Esophagus muscularis mucosa (tissue), 4 donors: ENCODE results near the gene LTBP4. TPM values are rescaled to one million over a fixed set of nuclear protein-coding genes. Genes with fewer than 3 reads are reported as not detected.

ENCODE experiments used
- DNase-seq: peaks from one replicate; pipeline ENCODE4 v3.0.0-alpha.2; 2017; ENCODE audit errors: extremely low spot score
- H3K27ac ChIP-seq, 4 donors: fragments of 200-600 bp; sonication (generic); replicated peaks in 1 of 4; 1 replicate in 3 of 4; 2 replicates in 1 of 4; pipeline ENCODE4 v1.5.1; 2016 to 2019; ENCODE audit warnings: mild to moderate bottlenecking in 1 of 4
- H3K27me3 ChIP-seq, 4 donors: fragments of 200-600 bp; sonication (generic); one replicate each; pipeline versions ENCODE4 v1.5.1 to v1.6.0; 2016 to 2019
- H3K36me3 ChIP-seq, 4 donors: fragments of 200-600 bp; sonication (generic); one replicate each; pipeline ENCODE4 v1.5.1; 2016 to 2019
- H3K4me1 ChIP-seq, 4 donors: fragments of 200-600 bp; sonication (generic); one replicate each; pipeline ENCODE4 v1.5.1; 2016 to 2019
- H3K4me3 ChIP-seq, 4 donors: fragments of 200-600 bp; sonication (generic); 1 replicate in 2 of 4; 2 replicates in 2 of 4; pipeline ENCODE4 v1.5.1; 2016 to 2019; ENCODE audit warnings: mild to moderate bottlenecking in 4 of 4, moderate library complexity in 1 of 4
- H3K9me3 ChIP-seq, 4 donors: fragments of 200-600 bp; sonication (generic); 1 replicate in 3 of 4; 2 replicates in 1 of 4; pipeline ENCODE4 v1.5.1; 2016 to 2019
- EP300 ChIP-seq: sonication (generic); formaldehyde crosslinking; IDR thresholded peaks from one replicate; pipeline ENCODE4 v1.6.1; 2017; ENCODE audit warnings: antibody characterized with exemption
- POLR2A ChIP-seq: fragments of 450-650 bp; IDR thresholded peaks from one replicate; pipeline ENCODE4 v1.6.1; 2017; ENCODE audit warnings: antibody characterized with exemption, moderate library complexity, mild to moderate bottlenecking, low read depth
- POLR2AphosphoS5 ChIP-seq, 2 donors: sonication (generic); formaldehyde crosslinking; IDR thresholded peaks; one replicate each; pipeline ENCODE4 v1.6.1; 2017; ENCODE audit warnings: antibody characterized with exemption in 2 of 2
- WGBS: methylation state at CpG from one replicate; pipeline ENCODE4 v1.1.5; 2018; 5-methylcytosine and 5-hydroxymethylcytosine counted together
- intact Hi-C: fragments of 100-400 bp; cut with DNase I; formaldehyde crosslinking; loops from one replicate; pipeline ENCODE4 v1.15.1; 2023
- total RNA-seq, 4 donors: library from RNA; depleted of rRNA; stranded (reverse); fragments of >200 nt; gene quantifications; one replicate each; pipeline versions ENCODE4 v1.1.0 to v1.2.1, GENCODE V29; 2016
- TF ChIP-seq, protein P1 (sequence below), 3 experiments: fragments of 200-600 bp in 2 of 3; fragments of 450-650 bp in 1 of 3; sonication (generic) in 2 of 3; IDR thresholded peaks; one replicate each; pipeline ENCODE4 v1.5.1; 2017 to 2019; ENCODE audit warnings: antibody characterized with exemption in 3 of 3, mild to moderate bottlenecking in 2 of 3, moderate library complexity in 1 of 3

LTBP4 gene
- total RNA-seq, 4 donors from 2014 or later, result 358 to 430 (median 397) TPM

DNA sequence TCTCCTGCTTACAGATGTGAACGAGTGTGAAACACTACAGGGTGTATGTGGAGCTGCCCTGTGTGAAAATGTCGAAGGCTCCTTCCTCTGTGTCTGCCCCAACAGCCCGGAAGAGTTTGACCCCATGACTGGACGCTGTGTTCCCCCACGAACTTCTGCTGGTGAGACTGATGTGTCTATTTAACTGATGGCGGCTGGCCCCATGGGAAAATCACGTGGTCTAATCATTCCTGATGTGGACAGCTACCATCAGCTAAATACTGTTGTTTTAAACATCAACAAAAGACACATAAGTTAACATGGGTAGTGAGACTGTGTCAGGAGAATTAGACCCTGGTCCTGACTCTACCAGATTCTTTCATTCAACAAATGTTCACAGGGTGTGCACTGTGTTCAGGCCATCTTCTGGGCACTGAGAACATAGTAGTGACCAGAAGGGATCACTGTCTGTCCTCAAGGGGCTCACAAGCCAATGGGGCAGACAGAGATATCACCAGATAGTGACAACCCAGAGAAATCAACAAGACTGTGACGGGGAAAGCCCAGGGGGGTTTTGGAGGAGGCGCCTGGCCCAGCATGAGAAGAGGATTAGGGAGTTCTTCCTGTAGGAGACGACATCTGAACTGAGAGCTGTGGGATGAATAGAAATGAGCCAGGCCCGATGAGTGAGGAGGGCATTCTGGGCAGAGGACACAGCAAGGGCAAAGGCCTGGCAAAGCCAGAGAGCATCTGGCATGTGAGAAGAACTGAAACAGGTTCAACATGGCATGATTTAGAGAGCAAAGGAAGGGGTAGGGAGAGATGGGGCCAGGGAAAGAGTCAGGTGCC, 18.4 kb downstream of the LTBP4 start:
- H3K4me1 ChIP-seq, result peaks cover 8 to 46% (median 23%) of the 10 kb centered on the region in 4 donors
- H3K9me3 ChIP-seq, result no peaks in the 10 kb centered on the region
- no peak for TF ChIP-seq EP300
- intact Hi-C loops, result no loop called here
- DNase-seq, result no peak
- H3K4me3 ChIP-seq, result no peak overlapping the region
- H3K36me3 ChIP-seq, result peaks cover 13 to 71% (median 55%) of the 10 kb centered on the region in 4 donors
- H3K27ac ChIP-seq, result no peak overlapping the region
- H3K27me3 ChIP-seq, result no peaks in the 10 kb centered on the region
- WGBS, result 80% methylated on average over 9 of the region's 11 CpGs

GRCh38 chr19:40620161-40620485, 19.0 kb downstream of the LTBP4 start:
- TF ChIP-seq POLR2AphosphoS5 (IDR thresholded peaks at IDR 0.05) (no peak), POLR2A (no peak), EP300 (no peak)
- TF ChIP-seq, protein P1, sequence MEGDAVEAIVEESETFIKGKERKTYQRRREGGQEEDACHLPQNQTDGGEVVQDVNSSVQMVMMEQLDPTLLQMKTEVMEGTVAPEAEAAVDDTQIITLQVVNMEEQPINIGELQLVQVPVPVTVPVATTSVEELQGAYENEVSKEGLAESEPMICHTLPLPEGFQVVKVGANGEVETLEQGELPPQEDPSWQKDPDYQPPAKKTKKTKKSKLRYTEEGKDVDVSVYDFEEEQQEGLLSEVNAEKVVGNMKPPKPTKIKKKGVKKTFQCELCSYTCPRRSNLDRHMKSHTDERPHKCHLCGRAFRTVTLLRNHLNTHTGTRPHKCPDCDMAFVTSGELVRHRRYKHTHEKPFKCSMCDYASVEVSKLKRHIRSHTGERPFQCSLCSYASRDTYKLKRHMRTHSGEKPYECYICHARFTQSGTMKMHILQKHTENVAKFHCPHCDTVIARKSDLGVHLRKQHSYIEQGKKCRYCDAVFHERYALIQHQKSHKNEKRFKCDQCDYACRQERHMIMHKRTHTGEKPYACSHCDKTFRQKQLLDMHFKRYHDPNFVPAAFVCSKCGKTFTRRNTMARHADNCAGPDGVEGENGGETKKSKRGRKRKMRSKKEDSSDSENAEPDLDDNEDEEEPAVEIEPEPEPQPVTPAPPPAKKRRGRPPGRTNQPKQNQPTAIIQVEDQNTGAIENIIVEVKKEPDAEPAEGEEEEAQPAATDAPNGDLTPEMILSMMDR (IDR thresholded peaks at IDR 0.05), result no peak
- Histone ChIP-seq H3K27ac (no peak overlapping the region), H3K27me3 (no peaks in the 10 kb centered on the region), H3K36me3 (peaks cover 13 to 71% (median 57%) of the 10 kb centered on the region in 4 donors), H3K4me1 (peaks cover 5 to 41% (median 18%) of the 10 kb centered on the region in 4 donors), H3K9me3 (no peaks in the 10 kb centered on the region), H3K4me3 (no peak overlapping the region)
- WGBS, result 92% methylated on average over 8 of the region's 8 CpGs
- DNase-seq, result no peak
- intact Hi-C loops, result no loop called here

GRCh38 chr19:40621283-40621682, 20.1 kb downstream of the LTBP4 start:
- no peaks in the 10 kb centered on the region for H3K27me3 ChIP-seq
- intact Hi-C loops, result no loop called here
- H3K4me1 ChIP-seq, result peaks cover 0 to 30% (median 11%) of the 10 kb centered on the region in 4 donors
- no peak overlapping the region for H3K27ac ChIP-seq
- peaks cover 13 to 82% (median 69%) of the 10 kb centered on the region in 4 donors for H3K36me3 ChIP-seq
- no peak for TF ChIP-seq EP300
- TF ChIP-seq POLR2A, result no peak
- TF ChIP-seq POLR2AphosphoS5 (IDR thresholded peaks at IDR 0.05), result no peak
- TF ChIP-seq, protein P1 (IDR thresholded peaks at IDR 0.05), result no peak
- no peaks in the 10 kb centered on the region for H3K9me3 ChIP-seq
- no peak for DNase-seq
- WGBS, result 94% methylated on average over 2 of the region's 2 CpGs
- H3K4me3 ChIP-seq, result no peak overlapping the region

DNA sequence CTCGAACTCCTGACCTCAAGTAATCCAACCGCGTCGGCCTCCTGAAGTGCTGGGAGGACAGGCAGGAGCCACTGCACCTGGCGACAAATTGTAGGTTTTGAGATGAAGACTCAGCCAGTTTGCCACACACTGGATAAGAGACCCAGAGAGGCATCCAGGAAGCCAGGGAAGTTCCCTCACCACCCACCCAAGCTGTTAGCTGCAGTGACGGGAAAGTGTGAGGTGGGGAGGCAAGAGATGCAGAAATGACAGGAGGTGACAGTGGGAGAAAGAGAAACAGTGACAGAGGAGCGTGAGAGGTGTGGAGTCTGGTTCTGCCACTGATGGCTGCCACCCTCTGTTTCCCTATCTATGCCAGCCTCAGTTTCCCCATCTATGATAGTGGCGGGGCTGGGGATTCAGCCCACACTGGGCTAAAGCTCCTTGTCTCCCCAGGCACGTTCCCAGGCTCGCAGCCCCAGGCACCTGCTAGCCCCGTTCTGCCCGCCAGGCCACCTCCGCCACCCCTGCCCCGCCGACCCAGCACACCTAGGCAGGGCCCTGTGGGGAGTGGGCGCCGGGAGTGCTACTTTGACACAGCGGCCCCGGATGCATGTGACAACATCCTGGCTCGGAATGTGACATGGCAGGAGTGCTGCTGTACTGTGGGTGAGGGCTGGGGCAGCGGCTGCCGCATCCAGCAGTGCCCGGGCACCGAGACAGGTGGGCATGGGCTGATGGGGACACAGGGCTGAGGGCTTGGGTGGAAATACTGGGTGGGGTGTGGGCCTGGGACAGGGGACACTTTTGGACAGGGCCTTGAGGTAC, 21.0 kb downstream of the LTBP4 start:
- H3K4me3 ChIP-seq, result no peak overlapping the region
- intact Hi-C loops, result no loop called here
- H3K36me3 ChIP-seq, result peaks cover 13 to 86% (median 72%) of the 10 kb centered on the region in 4 donors
- H3K4me1 ChIP-seq, result peaks cover 0 to 22% (median 11%) of the 10 kb centered on the region in 4 donors
- TF ChIP-seq, protein P1 (IDR thresholded peaks at IDR 0.05), result no peak
- H3K27ac ChIP-seq, result peak overlapping the region in 2 of 4 donors; percentile 27 to 62
- DNase-seq, result no peak
- H3K9me3 ChIP-seq, result no peaks in the 10 kb centered on the region
- 97% methylated on average over 12 of the region's 24 CpGs for WGBS
- H3K27me3 ChIP-seq, result no peaks in the 10 kb centered on the region

DNA sequence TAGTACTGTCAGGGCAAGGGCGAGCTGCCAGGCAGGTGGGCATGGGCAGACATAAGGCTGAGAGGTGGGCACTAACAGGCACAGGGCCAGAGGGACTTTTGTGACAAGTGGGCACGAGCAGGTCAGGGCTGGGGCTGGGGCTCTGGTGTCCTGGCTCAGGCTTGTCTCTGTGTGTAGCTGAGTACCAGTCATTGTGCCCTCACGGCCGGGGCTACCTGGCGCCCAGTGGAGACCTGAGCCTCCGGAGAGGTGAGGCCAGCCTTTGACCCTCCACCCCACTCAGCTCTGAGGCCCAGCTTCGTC, 21.6 kb downstream of the LTBP4 start:
- WGBS, result 87% methylated on average over 7 of the region's 7 CpGs
- peak overlapping the region in 2 of 4 donors; percentile 27 to 62 for H3K27ac ChIP-seq
- peaks cover 13 to 88% (median 73%) of the 10 kb centered on the region in 4 donors for H3K36me3 ChIP-seq
- TF ChIP-seq, protein P1 (IDR thresholded peaks at IDR 0.05), result no peak
- H3K4me3 ChIP-seq, result no peak overlapping the region
- no peak for DNase-seq
- peaks cover 0 to 21% (median 11%) of the 10 kb centered on the region in 4 donors for H3K4me1 ChIP-seq
- H3K9me3 ChIP-seq, result no peaks in the 10 kb centered on the region
- H3K27me3 ChIP-seq, result no peaks in the 10 kb centered on the region
- intact Hi-C loops, result no loop called here
